GM12891 (cell line): ENCODE measurements around the gene GABRE.

Experiments used
- POLR2A ChIP-seq: IDR thresholded peaks from 2 replicates; pipeline ENCODE4 v1.6.1; 2011; ENCODE audit warnings: low read depth, low read length, control low read depth
- POLR2AphosphoS5 ChIP-seq: IDR thresholded peaks from 2 replicates; pipeline ENCODE4 v1.6.1; 2011; ENCODE audit warnings: low read depth, low read length, control low read depth
- SPI1 ChIP-seq: IDR thresholded peaks from 2 replicates; pipeline ENCODE4 v1.6.1; 2011; ENCODE audit warnings: low read depth, low read length, control low read depth
- TAF1 ChIP-seq: IDR thresholded peaks from 2 replicates; pipeline ENCODE4 v1.6.1; 2011; ENCODE audit warnings: low read depth, low read length, control low read depth

DNA sequence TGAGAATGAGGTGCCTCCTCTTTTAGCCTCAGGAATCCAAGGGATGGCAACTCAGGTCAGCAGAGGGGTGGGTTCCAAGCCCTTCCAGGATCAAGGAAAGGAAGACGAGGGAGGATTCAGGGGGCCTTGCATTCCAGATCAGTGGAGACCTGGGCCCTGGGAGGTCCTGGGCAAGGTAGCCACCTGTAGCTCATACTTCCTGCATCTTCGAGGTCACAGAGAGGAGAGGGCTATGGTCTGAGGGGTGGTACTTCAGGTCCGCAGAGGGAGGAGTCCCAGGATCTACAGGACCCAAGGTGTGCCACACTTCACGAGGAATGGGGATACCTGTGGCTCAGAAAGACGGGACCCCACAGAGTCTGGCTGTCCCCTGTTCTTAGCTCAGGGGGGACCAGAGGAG lies 52.6 kb downstream of the GABRE start:
- TF ChIP-seq POLR2AphosphoS5 (no peak), POLR2A (no peak), TAF1 (no peak), SPI1 (no peak)
